SK-N-SH (cell line): ENCODE data around the gene SCAF11.

Experiments used
- EZH2phosphoT487 ChIP-seq: fragments of 200-600 bp; sonication (generic); IDR thresholded peaks from 2 replicates; pipeline ENCODE4 v1.6.1; 2017; ENCODE audit warnings: low read depth, mixed run types, mild to moderate bottlenecking, antibody characterized with exemption, moderate library complexity, borderline replicate concordance
- FOSL2 ChIP-seq: IDR thresholded peaks from 2 replicates; pipeline ENCODE4 v1.4.0; 2012; ENCODE audit warnings: low read depth, mild to moderate bottlenecking, moderate library complexity, borderline replicate concordance
- FOXM1 ChIP-seq: IDR thresholded peaks from 2 replicates; pipeline ENCODE4 v1.4.0; 2012; ENCODE audit warnings: low read depth, mild to moderate bottlenecking
- RAD21 ChIP-seq: IDR thresholded peaks from 2 replicates; pipeline ENCODE4 v1.6.1; 2012; ENCODE audit warnings: mild to moderate bottlenecking, low read length
- RCOR1 ChIP-seq: fragments of 150-350 bp; IDR thresholded peaks from 2 replicates; pipeline ENCODE4 v1.6.1; 2017; ENCODE audit warnings: antibody characterized with exemption, low read length
- TF ChIP-seq, protein P1 (sequence below): fragments of 200-600 bp; sonication (generic); IDR thresholded peaks from 2 replicates; pipeline ENCODE4 v1.6.1; 2017; ENCODE audit warnings: antibody characterized with exemption, mild to moderate bottlenecking, moderate library complexity
- TF ChIP-seq, protein P2 (sequence below): IDR thresholded peaks from 2 replicates; pipeline ENCODE4; 2012

DNA sequence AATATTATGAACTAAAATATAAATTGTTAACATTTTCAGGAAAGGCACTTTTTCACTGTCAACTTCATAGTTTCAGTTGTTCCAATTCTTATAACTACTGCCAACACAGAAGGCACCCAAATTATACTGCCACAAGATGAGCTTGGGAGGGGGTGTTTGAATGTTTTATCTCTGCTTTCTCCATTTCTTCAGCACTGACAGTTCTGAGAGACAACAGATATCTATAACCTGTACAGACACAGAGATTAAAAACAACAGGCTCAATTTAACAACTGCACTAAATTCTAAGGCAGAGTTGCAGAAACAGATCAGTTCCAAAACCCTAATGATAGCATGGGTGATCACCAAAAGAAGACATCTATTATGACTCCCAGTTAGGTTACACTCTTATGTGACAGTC lies 12.8 kb downstream of the SCAF11 start:
- TF ChIP-seq FOXM1 (no peak), RCOR1 (no peak), FOSL2 (no peak), EZH2phosphoT487 (no peak), RAD21 (no peak)
- TF ChIP-seq, protein P1, sequence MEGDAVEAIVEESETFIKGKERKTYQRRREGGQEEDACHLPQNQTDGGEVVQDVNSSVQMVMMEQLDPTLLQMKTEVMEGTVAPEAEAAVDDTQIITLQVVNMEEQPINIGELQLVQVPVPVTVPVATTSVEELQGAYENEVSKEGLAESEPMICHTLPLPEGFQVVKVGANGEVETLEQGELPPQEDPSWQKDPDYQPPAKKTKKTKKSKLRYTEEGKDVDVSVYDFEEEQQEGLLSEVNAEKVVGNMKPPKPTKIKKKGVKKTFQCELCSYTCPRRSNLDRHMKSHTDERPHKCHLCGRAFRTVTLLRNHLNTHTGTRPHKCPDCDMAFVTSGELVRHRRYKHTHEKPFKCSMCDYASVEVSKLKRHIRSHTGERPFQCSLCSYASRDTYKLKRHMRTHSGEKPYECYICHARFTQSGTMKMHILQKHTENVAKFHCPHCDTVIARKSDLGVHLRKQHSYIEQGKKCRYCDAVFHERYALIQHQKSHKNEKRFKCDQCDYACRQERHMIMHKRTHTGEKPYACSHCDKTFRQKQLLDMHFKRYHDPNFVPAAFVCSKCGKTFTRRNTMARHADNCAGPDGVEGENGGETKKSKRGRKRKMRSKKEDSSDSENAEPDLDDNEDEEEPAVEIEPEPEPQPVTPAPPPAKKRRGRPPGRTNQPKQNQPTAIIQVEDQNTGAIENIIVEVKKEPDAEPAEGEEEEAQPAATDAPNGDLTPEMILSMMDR = no peak
- TF ChIP-seq, protein P2, sequence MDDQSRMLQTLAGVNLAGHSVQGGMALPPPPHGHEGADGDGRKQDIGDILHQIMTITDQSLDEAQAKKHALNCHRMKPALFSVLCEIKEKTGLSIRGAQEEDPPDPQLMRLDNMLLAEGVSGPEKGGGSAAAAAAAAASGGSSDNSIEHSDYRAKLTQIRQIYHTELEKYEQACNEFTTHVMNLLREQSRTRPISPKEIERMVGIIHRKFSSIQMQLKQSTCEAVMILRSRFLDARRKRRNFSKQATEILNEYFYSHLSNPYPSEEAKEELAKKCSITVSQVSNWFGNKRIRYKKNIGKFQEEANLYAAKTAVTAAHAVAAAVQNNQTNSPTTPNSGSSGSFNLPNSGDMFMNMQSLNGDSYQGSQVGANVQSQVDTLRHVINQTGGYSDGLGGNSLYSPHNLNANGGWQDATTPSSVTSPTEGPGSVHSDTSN = no peak
